Measurements from ENCODE around the gene ZNF579. TPM values are rescaled to one million over a fixed set of nuclear protein-coding genes. Genes with fewer than 3 reads are reported as not detected.

ZNF579 gene
- total RNA-seq, 2 donors from 2014 or later: 4.7 to 6.5 TPM

- no peaks in the 10 kb centered on the region for H3K9me3 Mint-ChIP-seq
- H3K36me3 Mint-ChIP-seq (ENCODE audit: low read depth): peaks cover 26% of the 10 kb centered on the region
- H3K4me3 Mint-ChIP-seq: no peak overlapping the region
- no peaks in the 10 kb centered on the region for H3K27me3 Mint-ChIP-seq
- no peak for ATAC-seq (replicated peaks)
- peaks cover 7% of the 10 kb centered on the region for H3K4me1 Mint-ChIP-seq
- H3K27ac Mint-ChIP-seq: no peak overlapping the region
These were observed 35.8 kb upstream of the ZNF579 start for GRCh38 chr19:55616395-55616875.

DNA sequence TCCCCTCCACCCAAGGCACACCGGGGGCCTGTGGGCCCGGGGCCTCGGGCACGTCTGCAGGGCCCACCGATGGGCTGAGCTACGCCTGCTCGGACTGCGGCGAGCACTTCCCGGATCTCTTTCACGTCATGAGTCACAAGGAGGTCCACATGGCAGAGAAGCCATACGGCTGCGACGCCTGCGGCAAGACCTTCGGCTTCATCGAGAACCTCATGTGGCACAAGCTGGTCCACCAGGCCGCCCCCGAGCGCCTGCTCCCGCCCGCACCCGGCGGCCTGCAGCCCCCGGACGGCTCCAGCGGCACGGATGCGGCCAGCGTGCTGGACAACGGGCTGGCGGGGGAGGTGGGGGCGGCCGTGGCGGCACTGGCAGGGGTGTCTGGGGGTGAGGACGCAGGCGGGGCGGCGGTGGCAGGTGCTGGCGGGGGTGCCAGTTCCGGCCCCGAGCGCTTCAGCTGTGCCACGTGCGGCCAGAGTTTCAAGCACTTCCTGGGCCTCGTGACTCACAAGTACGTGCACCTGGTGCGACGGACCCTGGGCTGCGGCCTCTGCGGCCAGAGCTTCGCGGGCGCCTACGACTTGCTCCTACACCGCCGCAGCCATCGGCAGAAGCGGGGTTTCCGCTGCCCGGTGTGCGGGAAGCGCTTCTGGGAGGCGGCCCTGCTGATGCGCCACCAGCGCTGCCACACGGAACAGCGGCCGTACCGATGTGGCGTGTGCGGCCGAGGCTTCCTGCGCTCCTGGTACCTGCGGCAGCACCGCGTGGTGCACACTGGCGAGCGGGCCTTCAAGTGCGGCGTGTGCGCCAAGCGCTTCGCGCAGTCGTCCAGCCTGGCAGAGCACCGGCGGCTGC, 35.1 kb upstream of the ZNF579 start:
- H3K9me3 Mint-ChIP-seq: no peaks in the 10 kb centered on the region
- H3K27me3 Mint-ChIP-seq: no peaks in the 10 kb centered on the region
- H3K4me1 Mint-ChIP-seq: peaks cover 12% of the 10 kb centered on the region
- ATAC-seq (replicated peaks): no peak
- H3K36me3 Mint-ChIP-seq (ENCODE audit: low read depth): peaks cover 26% of the 10 kb centered on the region
- no peak overlapping the region for H3K27ac Mint-ChIP-seq
- no peak overlapping the region for H3K4me3 Mint-ChIP-seq

- no peaks in the 10 kb centered on the region for H3K27me3 Mint-ChIP-seq
- no peaks in the 10 kb centered on the region for H3K9me3 Mint-ChIP-seq
- H3K36me3 Mint-ChIP-seq (ENCODE audit: low read depth): peaks cover 29% of the 10 kb centered on the region
- ATAC-seq (replicated peaks): no peak
- peaks cover 17% of the 10 kb centered on the region for H3K4me1 Mint-ChIP-seq
- no peak overlapping the region for H3K27ac Mint-ChIP-seq
- H3K4me3 Mint-ChIP-seq: no peak overlapping the region
These were observed 34.3 kb upstream of the ZNF579 start for GRCh38 chr19:55614711-55615542.

DNA sequence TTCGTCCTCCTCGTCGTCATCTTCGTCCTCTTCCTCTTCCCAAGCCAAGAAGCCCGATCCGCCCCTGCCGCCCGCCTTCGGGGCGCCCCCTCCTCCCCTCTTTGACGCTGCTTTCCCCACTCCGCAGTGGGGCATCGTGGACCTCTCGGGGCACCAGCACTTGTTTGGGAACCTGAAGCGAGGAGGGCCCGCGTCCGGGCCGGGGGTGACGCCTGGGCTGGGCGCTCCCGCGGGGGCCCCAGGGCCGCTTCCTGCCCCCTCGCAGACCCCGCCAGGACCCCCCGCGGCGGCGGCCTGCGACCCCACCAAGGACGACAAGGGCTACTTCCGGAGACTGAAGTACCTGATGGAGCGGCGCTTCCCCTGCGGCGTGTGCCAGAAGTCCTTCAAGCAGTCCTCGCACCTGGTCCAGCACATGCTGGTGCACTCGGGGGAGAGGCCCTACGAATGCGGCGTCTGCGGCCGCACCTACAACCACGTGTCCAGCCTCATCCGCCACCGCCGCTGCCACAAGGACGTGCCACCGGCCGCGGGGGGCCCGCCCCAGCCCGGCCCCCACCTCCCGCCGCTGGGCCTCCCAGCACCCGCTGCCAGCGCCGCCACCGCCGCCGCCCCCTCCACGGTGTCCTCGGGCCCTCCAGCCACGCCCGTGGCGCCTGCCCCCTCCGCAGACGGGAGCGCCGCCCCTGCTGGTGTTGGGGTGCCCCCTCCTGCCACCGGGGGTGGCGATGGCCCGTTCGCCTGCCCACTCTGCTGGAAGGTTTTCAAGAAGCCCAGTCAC, 33.5 kb upstream of the ZNF579 start:
- Mint-ChIP-seq H3K9me3 (no peaks in the 10 kb centered on the region), H3K4me1 (peaks cover 20% of the 10 kb centered on the region), H3K27ac (no peak overlapping the region), H3K4me3 (no peak overlapping the region), H3K36me3 (ENCODE audit: low read depth) (peaks cover 37% of the 10 kb centered on the region), H3K27me3 (no peaks in the 10 kb centered on the region)
- no peak for ATAC-seq (replicated peaks)

DNA sequence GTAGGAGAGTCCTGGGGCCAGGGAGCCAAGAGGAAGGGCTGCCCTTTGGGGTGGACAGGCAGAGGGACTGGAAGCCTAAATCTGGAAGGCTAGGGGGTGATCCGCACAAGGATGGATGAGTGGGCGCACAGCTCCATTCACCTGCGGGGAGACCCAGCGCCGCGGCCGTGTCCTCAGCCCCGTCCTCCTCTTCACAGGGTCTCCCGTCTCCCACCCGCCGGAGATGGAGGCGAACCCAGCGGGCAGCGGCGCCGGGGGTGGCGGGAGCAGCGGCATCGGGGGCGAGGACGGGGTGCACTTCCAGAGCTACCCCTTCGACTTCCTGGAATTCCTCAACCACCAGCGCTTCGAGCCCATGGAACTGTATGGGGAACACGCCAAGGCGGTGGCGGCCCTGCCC, 32.7 kb upstream of the ZNF579 start:
- no peaks in the 10 kb centered on the region for H3K27me3 Mint-ChIP-seq
- H3K27ac Mint-ChIP-seq: no peak overlapping the region
- peaks cover 44% of the 10 kb centered on the region for H3K36me3 Mint-ChIP-seq (ENCODE audit: low read depth)
- H3K9me3 Mint-ChIP-seq: no peaks in the 10 kb centered on the region
- no peak overlapping the region for H3K4me3 Mint-ChIP-seq
- peaks cover 20% of the 10 kb centered on the region for H3K4me1 Mint-ChIP-seq
- ATAC-seq (replicated peaks): no peak

DNA sequence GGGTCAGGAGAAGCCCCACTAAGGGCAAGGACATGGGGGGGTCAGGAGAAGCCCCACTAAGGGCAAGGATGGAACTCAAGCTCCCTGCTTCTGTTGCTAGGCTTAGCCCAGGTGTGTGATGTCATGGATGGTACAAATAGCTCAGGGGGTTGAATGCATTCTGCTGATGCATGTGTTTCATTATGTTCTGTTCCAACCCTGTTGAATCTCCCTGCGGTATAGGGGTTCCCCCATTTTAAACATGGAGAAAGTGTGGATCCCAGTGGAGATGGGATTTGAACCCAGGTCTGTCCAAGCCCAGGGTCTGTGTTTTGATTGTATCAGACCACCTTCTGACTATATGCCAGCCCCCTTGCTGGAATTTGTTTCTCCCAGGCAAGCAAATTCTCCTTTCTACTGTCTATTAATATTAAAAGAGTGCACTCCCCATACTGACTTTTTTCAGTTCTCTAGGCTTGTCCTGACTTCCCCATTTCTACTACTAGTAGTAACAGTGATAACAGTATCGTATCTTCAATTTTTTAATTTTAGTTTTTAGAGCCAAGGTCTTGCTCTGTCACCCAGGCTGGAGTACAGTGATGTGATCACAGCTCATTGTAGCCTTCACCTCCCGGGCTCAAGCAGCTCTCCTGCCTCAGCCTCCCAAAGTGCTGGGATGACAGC, 31.5 kb upstream of the ZNF579 start:
- no peak for ATAC-seq (replicated peaks)
- Mint-ChIP-seq H3K36me3 (ENCODE audit: low read depth) (peaks cover 46% of the 10 kb centered on the region), H3K4me3 (no peak overlapping the region), H3K27ac (peak overlapping the region; percentile 38), H3K9me3 (no peaks in the 10 kb centered on the region), H3K4me1 (peaks cover 28% of the 10 kb centered on the region), H3K27me3 (no peaks in the 10 kb centered on the region)

DNA sequence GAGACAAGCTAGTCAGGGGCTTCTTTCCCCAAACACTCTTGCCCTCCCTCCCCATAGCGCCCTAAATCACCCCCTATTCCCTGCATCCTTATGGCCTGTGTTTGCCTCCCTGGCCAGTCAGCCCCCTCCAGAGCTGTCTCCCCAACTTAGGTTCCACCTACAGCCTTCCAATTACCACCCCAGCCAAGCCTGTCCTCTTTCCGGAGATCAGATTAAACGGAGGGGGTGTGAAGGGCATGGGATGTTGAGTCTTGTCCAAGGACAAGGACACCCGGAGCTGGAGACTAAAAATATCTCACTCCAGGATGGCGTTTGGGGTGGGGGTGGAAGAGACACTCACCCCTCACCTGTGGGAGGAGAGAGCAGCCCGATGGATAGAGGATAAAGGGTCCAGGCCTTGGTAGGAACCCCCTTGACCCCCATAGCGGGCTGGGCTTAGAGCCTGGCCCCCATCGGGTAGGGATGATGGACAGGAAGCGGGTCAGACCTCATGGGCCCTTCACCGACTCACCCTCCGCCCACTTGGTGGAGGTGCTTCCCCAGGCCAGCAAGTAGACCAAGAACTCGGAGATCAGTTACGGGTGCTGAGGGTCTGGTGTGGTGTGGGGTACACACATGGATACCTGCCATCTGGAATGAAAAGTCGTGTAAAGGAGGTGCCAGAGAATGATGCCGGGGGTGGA, 30.8 kb upstream of the ZNF579 start:
- ATAC-seq (replicated peaks): no peak

GRCh38 chr19:55609326-55609725, 28.7 kb upstream of the ZNF579 start:
- Mint-ChIP-seq H3K4me1 (peaks cover 44% of the 10 kb centered on the region), H3K9me3 (no peaks in the 10 kb centered on the region)

More for the DNA sequence above, 30.8 kb upstream of the ZNF579 start:
- H3K27ac Mint-ChIP-seq: peak overlapping the region; percentile 65
- H3K4me3 Mint-ChIP-seq: no peak overlapping the region
- no peaks in the 10 kb centered on the region for H3K9me3 Mint-ChIP-seq
- H3K27me3 Mint-ChIP-seq: no peaks in the 10 kb centered on the region
- peaks cover 46% of the 10 kb centered on the region for H3K36me3 Mint-ChIP-seq (ENCODE audit: low read depth)
- peaks cover 35% of the 10 kb centered on the region for H3K4me1 Mint-ChIP-seq

GRCh38 chr19:55606817-55607216, 26.2 kb upstream of the ZNF579 start:
- no peak for ATAC-seq (replicated peaks)
- peaks cover 44% of the 10 kb centered on the region for H3K36me3 Mint-ChIP-seq (ENCODE audit: low read depth)
- H3K27ac Mint-ChIP-seq: peak overlapping the region; percentile 90
- H3K4me1 Mint-ChIP-seq: peaks cover 48% of the 10 kb centered on the region
- peak overlapping the region; percentile 89 for H3K4me3 Mint-ChIP-seq
- H3K27me3 Mint-ChIP-seq: no peaks in the 10 kb centered on the region
- H3K9me3 Mint-ChIP-seq: no peaks in the 10 kb centered on the region

More at GRCh38 chr19:55609326-55609725, 28.7 kb upstream of the ZNF579 start:
- Mint-ChIP-seq H3K27me3 (no peaks in the 10 kb centered on the region), H3K4me3 (no peak overlapping the region), H3K27ac (peak overlapping the region; percentile 68), H3K36me3 (ENCODE audit: low read depth) (peaks cover 55% of the 10 kb centered on the region)
- no peak for ATAC-seq (replicated peaks)

DNA sequence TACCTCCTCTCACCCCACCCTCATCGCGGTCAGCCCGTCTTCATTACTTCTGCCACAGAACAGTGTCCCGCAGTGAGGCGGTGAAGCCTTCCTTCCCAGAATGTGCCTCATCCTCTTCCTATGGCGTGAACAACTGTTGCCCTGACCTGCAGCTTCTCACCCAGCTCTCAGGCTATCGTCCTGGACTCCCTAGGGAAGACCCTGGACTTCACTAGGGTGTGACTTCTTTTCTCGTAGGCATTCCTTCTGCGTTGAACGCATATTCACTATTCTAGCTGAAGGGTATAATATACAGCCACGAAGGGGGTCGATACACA, 25.8 kb upstream of the ZNF579 start:
- Mint-ChIP-seq H3K27me3 (no peaks in the 10 kb centered on the region), H3K4me1 (peaks cover 48% of the 10 kb centered on the region), H3K4me3 (peak overlapping the region; percentile 89), H3K36me3 (ENCODE audit: low read depth) (peaks cover 44% of the 10 kb centered on the region), H3K27ac (peak overlapping the region; percentile 90), H3K9me3 (no peaks in the 10 kb centered on the region)
- no peak for ATAC-seq (replicated peaks)

GRCh38 chr19:55605637-55606470, 25.2 kb upstream of the ZNF579 start, which contains the start of gene ZNF865:
ZNF865 (plus strand) TSS chr19:55605647; CDS start chr19:55613619, 7,972 bp downstream.
- peak within 1 kb of the TSS; percentile 89 for H3K4me3 Mint-ChIP-seq
- peak; percentile 54 for ATAC-seq (replicated peaks)
- peaks cover 44% of the 10 kb centered on the region for H3K36me3 Mint-ChIP-seq (ENCODE audit: low read depth)
- H3K27me3 Mint-ChIP-seq: no peaks in the 10 kb centered on the region
- H3K27ac Mint-ChIP-seq: peak within 1 kb of the TSS; percentile 94
- H3K4me1 Mint-ChIP-seq: peaks cover 49% of the 10 kb centered on the region
- no peaks in the 10 kb centered on the region for H3K9me3 Mint-ChIP-seq

- H3K36me3 Mint-ChIP-seq (ENCODE audit: low read depth): peaks cover 44% of the 10 kb centered on the region
- peak overlapping the region; percentile 89 for H3K4me3 Mint-ChIP-seq
- no peaks in the 10 kb centered on the region for H3K27me3 Mint-ChIP-seq
- H3K4me1 Mint-ChIP-seq: peaks cover 44% of the 10 kb centered on the region
- H3K27ac Mint-ChIP-seq: peak overlapping the region; percentile 94
- ATAC-seq (replicated peaks): peak; percentile 85
- H3K9me3 Mint-ChIP-seq: no peaks in the 10 kb centered on the region
These were observed 24.6 kb upstream of the ZNF579 start for GRCh38 chr19:55605207-55605636.

Measured in activated T-helper 17 cell treated with anti-CD3 and anti-CD28 coated beads, Interleukin-2, amount 50 U/mL, for 72 hours (primary cell).